Neutrophil (primary cell): ENCODE measurements around the gene CHN2.

Source experiments
- H3K27ac ChIP-seq: fragments of 200-600 bp; sonication (generic); 2 replicates; pipeline ENCODE4 v1.5.1; 2016; ENCODE audit warnings: mild to moderate bottlenecking, moderate library complexity
- H3K27me3 ChIP-seq: fragments of 200-600 bp; sonication (generic); 2 replicates; pipeline ENCODE4 v1.6.0; 2016; ENCODE audit warnings: mild to moderate bottlenecking
- H3K36me3 ChIP-seq: fragments of 200-600 bp; sonication (generic); 2 replicates; pipeline ENCODE4 v1.5.1; 2017
- H3K4me1 ChIP-seq, 2 experiments: fragments of 200-600 bp in 1 of 2; sonication (generic) in 1 of 2; 1 replicate in 1 of 2; 2 replicates in 1 of 2; pipeline versions ENCODE4 v1.5.1 to v1.6.1; 2013 to 2016; ENCODE audit warnings: low read depth in 1 of 2, low read length in 1 of 2, mild to moderate bottlenecking in 1 of 2, moderate library complexity in 1 of 2; ENCODE audit not compliant: control insufficient read depth in 1 of 2, insufficient read depth in 1 of 2
- H3K4me3 ChIP-seq, 2 experiments: fragments of 200-600 bp in 1 of 2; sonication (generic) in 1 of 2; 1 replicate in 1 of 2; 2 replicates in 1 of 2; pipeline ENCODE4 v1.5.1; 2013 to 2016; ENCODE audit warnings: low read depth in 1 of 2, low read length in 1 of 2, mild to moderate bottlenecking in 1 of 2, moderate library complexity in 1 of 2
- H3K9me3 ChIP-seq: fragments of 200-600 bp; sonication (generic); 2 replicates; pipeline ENCODE4 v1.5.1; 2016
- TF ChIP-seq, protein P1 (sequence below): fragments of 200-600 bp; sonication (generic); IDR thresholded peaks from 2 replicates; pipeline ENCODE4 v1.5.1; 2016; ENCODE audit warnings: antibody characterized with exemption

Gene CHN2

GRCh38 chr7:29414216-29414615 lies 219.6 kb downstream of the CHN2 start:
- Histone ChIP-seq H3K4me3 (no peak overlapping the region), H3K9me3 (no peaks in the 10 kb centered on the region), H3K27ac (no peak overlapping the region), H3K27me3 (no peaks in the 10 kb centered on the region), H3K36me3 (no peaks in the 10 kb centered on the region), H3K4me1 (no peaks in the 10 kb centered on the region)
- TF ChIP-seq, protein P1, sequence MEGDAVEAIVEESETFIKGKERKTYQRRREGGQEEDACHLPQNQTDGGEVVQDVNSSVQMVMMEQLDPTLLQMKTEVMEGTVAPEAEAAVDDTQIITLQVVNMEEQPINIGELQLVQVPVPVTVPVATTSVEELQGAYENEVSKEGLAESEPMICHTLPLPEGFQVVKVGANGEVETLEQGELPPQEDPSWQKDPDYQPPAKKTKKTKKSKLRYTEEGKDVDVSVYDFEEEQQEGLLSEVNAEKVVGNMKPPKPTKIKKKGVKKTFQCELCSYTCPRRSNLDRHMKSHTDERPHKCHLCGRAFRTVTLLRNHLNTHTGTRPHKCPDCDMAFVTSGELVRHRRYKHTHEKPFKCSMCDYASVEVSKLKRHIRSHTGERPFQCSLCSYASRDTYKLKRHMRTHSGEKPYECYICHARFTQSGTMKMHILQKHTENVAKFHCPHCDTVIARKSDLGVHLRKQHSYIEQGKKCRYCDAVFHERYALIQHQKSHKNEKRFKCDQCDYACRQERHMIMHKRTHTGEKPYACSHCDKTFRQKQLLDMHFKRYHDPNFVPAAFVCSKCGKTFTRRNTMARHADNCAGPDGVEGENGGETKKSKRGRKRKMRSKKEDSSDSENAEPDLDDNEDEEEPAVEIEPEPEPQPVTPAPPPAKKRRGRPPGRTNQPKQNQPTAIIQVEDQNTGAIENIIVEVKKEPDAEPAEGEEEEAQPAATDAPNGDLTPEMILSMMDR: no peak

GRCh38 chr7:29415215-29415614 lies 220.6 kb downstream of the CHN2 start:
- no peaks in the 10 kb centered on the region for H3K4me1 ChIP-seq
- no peaks in the 10 kb centered on the region for H3K9me3 ChIP-seq
- no peaks in the 10 kb centered on the region for H3K36me3 ChIP-seq
- H3K27ac ChIP-seq: no peak overlapping the region
- H3K27me3 ChIP-seq: no peaks in the 10 kb centered on the region
- TF ChIP-seq, protein P1: no peak
- H3K4me3 ChIP-seq: no peak overlapping the region

DNA sequence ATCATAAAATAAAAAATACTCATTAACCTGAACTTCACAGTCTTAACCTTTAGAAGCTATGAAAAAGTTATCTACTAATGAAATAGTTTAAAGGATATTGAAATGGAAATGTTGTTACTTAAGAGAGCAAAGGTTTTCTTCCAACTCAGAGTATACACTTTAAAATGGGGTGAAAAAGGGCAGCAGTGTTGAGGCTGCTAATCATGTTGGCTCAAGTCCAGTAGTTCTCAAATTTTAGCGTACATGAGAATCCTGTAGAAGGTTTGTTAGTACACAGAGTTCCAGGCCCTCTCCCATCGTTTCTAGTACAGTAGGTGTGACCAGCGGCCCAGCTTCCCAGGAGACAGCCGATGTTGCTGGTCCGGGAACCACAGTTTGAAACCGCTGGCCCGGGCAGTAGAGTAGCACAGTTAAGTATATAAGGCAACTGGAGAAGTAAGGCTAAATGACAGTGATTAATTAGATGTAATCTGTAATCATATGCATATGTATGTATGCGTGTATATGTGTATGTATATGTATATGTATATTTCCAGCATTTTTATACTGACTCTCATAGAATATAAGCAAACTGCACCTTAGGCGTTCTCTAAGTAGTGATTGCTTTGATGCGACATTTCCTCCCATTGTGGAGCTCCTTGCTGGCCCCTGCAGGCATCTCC lies 221.8 kb downstream of the CHN2 start:
- Histone ChIP-seq H3K9me3 (no peaks in the 10 kb centered on the region), H3K27me3 (no peaks in the 10 kb centered on the region), H3K4me1 (no peaks in the 10 kb centered on the region), H3K36me3 (no peaks in the 10 kb centered on the region), H3K4me3 (no peak overlapping the region), H3K27ac (no peak overlapping the region)
- TF ChIP-seq, protein P1: no peak

DNA sequence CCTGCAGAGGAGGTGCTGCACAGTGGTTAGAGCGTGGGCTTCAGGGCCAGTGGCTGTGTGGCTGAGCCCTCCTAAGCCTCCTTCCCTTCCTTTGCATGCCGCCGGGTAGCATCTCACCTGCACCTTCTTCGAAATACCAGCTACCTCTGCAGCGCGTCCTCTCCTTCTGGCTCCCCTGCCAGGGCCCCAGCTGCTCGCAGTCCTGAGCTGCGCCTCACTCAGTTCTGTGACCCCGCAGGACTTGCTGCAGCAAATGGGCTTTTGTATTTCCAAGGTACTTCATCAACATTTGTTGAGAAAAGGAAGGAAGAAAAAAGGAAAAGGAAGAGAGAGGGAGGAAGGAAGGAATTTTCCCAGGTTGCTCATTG lies 222.3 kb downstream of the CHN2 start:
- no peaks in the 10 kb centered on the region for H3K9me3 ChIP-seq
- H3K4me1 ChIP-seq: no peaks in the 10 kb centered on the region
- no peaks in the 10 kb centered on the region for H3K27me3 ChIP-seq
- H3K4me3 ChIP-seq: no peak overlapping the region
- no peak overlapping the region for H3K27ac ChIP-seq
- H3K36me3 ChIP-seq: no peaks in the 10 kb centered on the region
- TF ChIP-seq, protein P1: no peak

- H3K4me1 ChIP-seq: no peaks in the 10 kb centered on the region
- no peaks in the 10 kb centered on the region for H3K9me3 ChIP-seq
- no peak overlapping the region for H3K27ac ChIP-seq
- no peak overlapping the region for H3K4me3 ChIP-seq
- no peaks in the 10 kb centered on the region for H3K27me3 ChIP-seq
- no peaks in the 10 kb centered on the region for H3K36me3 ChIP-seq
- TF ChIP-seq, protein P1: no peak
Observed at GRCh38 chr7:29418056-29418455, 223.5 kb downstream of the CHN2 start.

DNA sequence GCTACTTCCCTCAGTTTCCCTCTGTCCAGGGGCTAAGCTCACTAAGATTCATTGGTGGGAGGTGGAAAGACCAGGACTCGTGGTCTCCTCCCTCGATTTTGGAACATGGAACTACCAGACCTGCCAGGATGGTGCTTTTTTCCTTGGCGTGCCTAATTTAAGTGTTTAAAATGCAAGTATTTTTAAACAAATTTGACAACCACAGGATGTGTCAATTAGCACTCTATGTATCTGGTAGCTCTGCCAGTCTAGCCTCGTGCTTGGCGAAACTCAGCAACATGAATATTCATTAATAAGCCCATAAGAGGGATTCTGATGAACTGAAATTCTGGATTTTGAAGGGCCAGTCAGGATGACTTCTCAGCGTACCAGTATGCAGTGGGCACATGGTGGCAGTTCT lies 224.1 kb downstream of the CHN2 start:
- H3K36me3 ChIP-seq: no peaks in the 10 kb centered on the region
- H3K27ac ChIP-seq: no peak overlapping the region
- H3K4me1 ChIP-seq: no peaks in the 10 kb centered on the region
- TF ChIP-seq, protein P1: no peak
- H3K27me3 ChIP-seq: no peaks in the 10 kb centered on the region
- no peak overlapping the region for H3K4me3 ChIP-seq
- no peaks in the 10 kb centered on the region for H3K9me3 ChIP-seq
